Activated CD4-positive, alpha-beta memory T cell treated with anti-CD3 and anti-CD28 coated beads, Interleukin-2, amount 10 ng/mL, durations not matched to agents 7 days and 5 days (primary cell): ENCODE measurements around the gene ESAM. TPM values are rescaled to one million over a fixed set of nuclear protein-coding genes. Genes with fewer than 3 reads are reported as not detected.

Experiments
- CTCF ChIA-PET: fragments of 350-600 bp; sonication (Branson Sonifier 250); formaldehyde crosslinking; loops from one replicate; lab custom pipeline; 2021; ENCODE audit warnings: antibody characterized with exemption, inconsistent platforms; lab: Charles Lee
- POLR2A ChIA-PET: fragments of 350-600 bp; sonication (Branson Sonifier 250); formaldehyde crosslinking; loops from one replicate; lab custom pipeline; 2021; ENCODE audit warnings: antibody characterized with exemption; lab: Charles Lee
- DNase-seq: peaks from one replicate; pipeline ENCODE4 v3.0.0-alpha.2; 2020
- H3K27ac Mint-ChIP-seq: one replicate; pipeline ENCODE4 v1.8.0; 2021; ENCODE audit warnings: mild to moderate bottlenecking, mixed read lengths
- H3K27me3 Mint-ChIP-seq: one replicate; pipeline ENCODE4 v1.8.0; 2021; ENCODE audit warnings: mixed read lengths
- H3K36me3 Mint-ChIP-seq: one replicate; pipeline ENCODE4 v1.8.0; 2021; ENCODE audit warnings: low read depth, mixed read lengths
- H3K4me1 Mint-ChIP-seq: one replicate; pipeline ENCODE4 v1.8.0; 2021; ENCODE audit warnings: mixed read lengths
- H3K4me3 Mint-ChIP-seq: one replicate; pipeline ENCODE4 v1.8.0; 2021; ENCODE audit warnings: mild to moderate bottlenecking, mixed read lengths
- H3K9me3 Mint-ChIP-seq: one replicate; pipeline ENCODE4 v1.8.0; 2021; ENCODE audit warnings: mixed read lengths
- total RNA-seq, 2 experiments: library from RNA; stranded (reverse); gene quantifications; one replicate each; pipeline ENCODE4 v1.2.3, GENCODE V29; 2021

ESAM gene
- total RNA-seq, 2 experiments from 2014 or later, result 1.0 to 1.6 TPM

DNA sequence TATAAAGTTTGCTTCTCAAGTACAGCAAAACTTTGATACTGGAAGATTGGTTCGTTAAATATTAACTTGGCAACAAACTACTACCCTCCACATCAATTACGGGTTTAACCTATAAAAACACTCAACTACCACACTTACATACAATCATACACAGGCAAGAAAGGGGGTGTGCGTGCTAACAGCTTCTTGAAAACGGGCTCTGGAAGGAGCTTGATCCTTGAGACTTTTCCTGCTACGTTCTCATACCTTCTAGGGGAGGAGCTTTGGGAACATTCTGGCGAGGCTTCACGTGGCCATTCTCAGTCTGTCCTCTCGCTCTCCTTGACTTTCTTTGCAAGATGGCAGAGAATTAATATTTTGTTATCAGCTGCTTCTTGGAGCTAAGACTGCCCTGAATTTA lies 6.8 kb upstream of the ESAM start:
- ChIA-PET CTCF (interaction anchor here (0.5 to 1.4 kb wide), 5 partner anchors 11 to 155 kb away, joined by 3 to 4 read pairs (median 4); no protein-coding TSS in a partner anchor), POLR2A (no interaction called here)
- no peak for DNase-seq
- Mint-ChIP-seq H3K27me3 (no peaks in the 10 kb centered on the region), H3K27ac (no peak overlapping the region), H3K36me3 (peaks cover 12% of the 10 kb centered on the region), H3K4me1 (no peaks in the 10 kb centered on the region), H3K4me3 (no peak overlapping the region), H3K9me3 (no peaks in the 10 kb centered on the region)

DNA sequence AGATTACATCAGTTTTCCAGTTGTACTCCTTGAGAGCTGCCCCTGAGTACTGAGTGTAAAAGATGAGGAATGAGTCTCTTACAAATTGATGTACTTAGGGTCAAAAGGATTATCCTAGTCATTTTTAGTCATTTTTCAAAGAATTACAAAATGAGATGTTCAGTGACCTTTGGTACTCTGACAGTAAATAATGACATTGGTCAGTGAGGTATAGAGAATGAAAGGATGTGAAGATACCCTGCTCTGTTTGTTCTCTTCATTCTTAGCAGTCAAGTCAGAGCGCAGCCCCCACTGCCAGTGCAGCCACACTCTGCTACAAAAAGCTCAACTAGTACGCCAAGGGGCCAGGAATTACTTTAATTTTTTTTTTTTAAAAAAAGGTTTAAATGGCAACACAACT lies 4.1 kb upstream of the ESAM start:
- CTCF ChIA-PET, result interaction anchor here (0.6 to 5.7 kb wide), 4 partner anchors 22 to 1115 kb away, joined by 3 to 60 read pairs (median 3); no protein-coding TSS in a partner anchor
- Mint-ChIP-seq H3K4me3 (no peak overlapping the region), H3K27ac (no peak overlapping the region), H3K4me1 (peaks cover 7% of the 10 kb centered on the region), H3K36me3 (peaks cover 5% of the 10 kb centered on the region), H3K9me3 (no peaks in the 10 kb centered on the region), H3K27me3 (peaks cover 8% of the 10 kb centered on the region)
- DNase-seq, result no peak
- POLR2A ChIA-PET, result no interaction called here

DNA sequence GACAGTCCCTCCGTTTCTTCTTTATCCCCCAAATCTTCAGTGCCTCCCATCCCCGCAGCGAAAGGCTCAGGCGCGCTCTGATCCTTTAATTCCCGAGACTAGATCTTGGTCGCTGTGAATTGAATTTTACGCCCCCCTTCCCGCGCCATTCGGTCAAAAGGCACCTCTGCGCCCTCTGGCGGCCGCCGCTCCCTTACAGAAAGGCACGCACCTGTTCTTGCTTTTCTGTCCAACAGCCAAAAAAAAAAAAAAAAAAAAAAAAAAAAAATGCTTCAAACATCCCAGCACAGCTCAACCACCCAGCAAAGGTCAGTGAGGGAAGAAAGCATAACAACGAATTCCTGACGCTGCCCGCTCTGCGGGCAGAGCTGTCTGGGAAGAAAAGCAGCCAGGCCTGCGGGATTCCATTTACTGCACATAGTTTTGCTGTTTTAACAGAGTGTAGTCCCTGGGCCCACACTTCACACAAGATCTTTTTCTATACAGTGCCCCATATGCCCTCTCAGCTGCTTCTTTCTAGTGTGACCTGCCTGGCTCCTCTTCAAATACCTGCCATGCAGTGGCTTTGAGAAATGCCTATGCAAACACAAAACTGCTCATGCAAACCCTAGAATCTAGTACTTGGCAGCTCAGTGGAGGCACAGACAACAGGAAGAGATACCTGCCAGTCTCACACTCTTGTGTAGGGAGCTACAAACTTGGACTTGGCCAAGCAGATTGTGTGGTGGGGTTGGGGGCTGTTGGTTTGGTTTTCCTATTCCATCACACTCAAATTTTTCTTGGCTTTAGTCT lies 1.3 kb upstream of the ESAM start:
- Mint-ChIP-seq H3K4me3 (peak overlapping the region; percentile 84), H3K4me1 (peaks cover 16% of the 10 kb centered on the region), H3K27ac (no peak overlapping the region), H3K36me3 (peaks cover 3% of the 10 kb centered on the region), H3K27me3 (peaks cover 29% of the 10 kb centered on the region), H3K9me3 (no peaks in the 10 kb centered on the region)
- POLR2A ChIA-PET, result interaction anchor here (1.0 to 3.4 kb wide), 7 partner anchors 11 to 94 kb away, joined by 3 to 15 read pairs (median 5); partner anchors contain the start of genes MSANTD2, NRGN and VSIG2
- CTCF ChIA-PET, result interaction anchor here (0.6 to 5.7 kb wide), 36 partner anchors 8 to 1510 kb away, joined by 3 to 72 read pairs (median 5); partner anchors contain the start of genes MSANTD2, NRGN, ROBO3 and SIAE
- peak; percentile 85 for DNase-seq

DNA sequence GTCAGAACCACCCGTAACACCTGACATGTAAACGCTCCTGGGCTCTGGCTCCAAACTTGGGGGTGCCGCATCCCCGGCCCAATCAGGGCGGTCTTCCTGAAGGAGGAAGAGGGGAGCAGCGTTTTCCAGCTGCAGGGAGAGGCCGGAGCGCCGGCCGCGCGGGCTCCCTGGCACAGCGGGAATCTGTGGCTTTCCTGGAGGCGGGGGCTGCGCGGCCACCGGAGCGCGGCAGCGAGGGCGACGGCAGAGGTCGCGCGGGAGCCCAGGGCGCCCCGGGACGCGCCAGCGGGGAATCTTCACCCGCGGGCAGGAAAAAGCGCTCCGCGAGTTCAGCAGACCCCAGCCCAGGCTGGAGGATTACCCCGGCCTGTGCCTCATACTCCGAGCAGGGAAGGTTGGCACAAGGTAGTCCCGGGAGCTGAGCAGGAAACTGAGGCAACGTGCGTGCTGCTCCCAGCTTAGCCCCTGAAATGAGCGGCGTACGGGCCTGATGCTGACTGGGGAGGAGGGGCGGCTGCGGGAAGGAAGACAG lies 600 bp upstream of the ESAM start:
- POLR2A ChIA-PET, result interaction anchor here (1.0 to 3.4 kb wide), 7 partner anchors 10 to 94 kb away, joined by 3 to 15 read pairs (median 5); partner anchors contain the start of genes MSANTD2, NRGN and VSIG2
- Mint-ChIP-seq H3K4me3 (peak overlapping the region; percentile 84), H3K27me3 (peaks cover 35% of the 10 kb centered on the region), H3K27ac (no peak overlapping the region), H3K9me3 (no peaks in the 10 kb centered on the region), H3K4me1 (peaks cover 18% of the 10 kb centered on the region), H3K36me3 (peaks cover 3% of the 10 kb centered on the region)
- CTCF ChIA-PET, result interaction anchor here (0.6 to 5.7 kb wide), 27 partner anchors 9 to 1511 kb away, joined by 3 to 72 read pairs (median 6); partner anchors contain the start of genes MSANTD2, NRGN, ROBO3 and SIAE
- DNase-seq, result no peak

DNA sequence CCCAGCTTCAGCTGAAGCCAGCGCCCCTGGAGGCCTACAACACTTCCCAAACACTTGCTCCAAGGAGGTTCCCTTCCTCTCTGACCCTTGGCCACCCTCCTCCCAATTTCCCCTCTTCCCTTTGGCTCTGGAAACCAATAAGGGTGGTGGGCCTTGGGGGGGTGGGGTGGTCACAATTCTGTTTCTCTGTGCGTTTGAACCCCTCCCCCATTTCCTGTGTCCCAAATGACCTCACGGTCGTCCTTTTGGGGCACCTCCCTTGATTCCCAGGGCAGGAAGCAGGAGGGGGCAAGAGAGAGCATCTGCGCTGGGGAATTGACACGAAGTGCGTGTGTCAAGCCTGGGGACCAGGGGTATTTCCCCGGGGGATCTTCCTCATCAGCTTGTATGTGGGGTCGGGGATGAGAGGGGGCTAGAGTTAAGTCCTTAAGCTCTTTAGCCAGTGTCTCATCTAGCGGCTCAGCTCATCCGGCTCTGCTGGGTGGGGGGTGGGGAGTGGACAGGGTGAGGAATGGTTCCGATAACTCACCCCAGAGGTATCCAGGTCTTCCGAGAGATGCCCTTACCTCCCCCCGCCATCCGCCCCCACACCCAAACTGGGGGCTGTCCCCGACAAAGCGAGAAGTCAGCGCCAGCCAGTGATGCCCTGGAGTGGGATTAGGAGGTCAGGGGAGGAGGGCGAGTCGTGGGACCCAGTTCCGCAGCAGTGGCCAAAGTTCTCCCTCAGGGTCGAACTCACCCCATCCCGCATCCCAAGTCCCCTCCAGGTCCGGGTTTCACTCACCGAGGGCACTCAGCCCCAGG lies 587 bp downstream of the ESAM start:
- CTCF ChIA-PET, result interaction anchor here (0.6 to 5.2 kb wide), 9 partner anchors 15 to 123 kb away, joined by 3 to 72 read pairs (median 8); partner anchors contain the start of genes MSANTD2, SIAE and SPA17
- DNase-seq, result no peak
- POLR2A ChIA-PET, result interaction anchor here (0.5 to 3.4 kb wide), 5 partner anchors 9 to 83 kb away, joined by 3 to 15 read pairs (median 4); partner anchors contain the start of genes MSANTD2 and VSIG2
- H3K27ac Mint-ChIP-seq, result no peak overlapping the region
- H3K9me3 Mint-ChIP-seq, result no peaks in the 10 kb centered on the region
- no peaks in the 10 kb centered on the region for H3K36me3 Mint-ChIP-seq
- H3K27me3 Mint-ChIP-seq, result peaks cover 46% of the 10 kb centered on the region
- peak overlapping the region; percentile 58 for H3K4me3 Mint-ChIP-seq
- peaks cover 18% of the 10 kb centered on the region for H3K4me1 Mint-ChIP-seq

DNA sequence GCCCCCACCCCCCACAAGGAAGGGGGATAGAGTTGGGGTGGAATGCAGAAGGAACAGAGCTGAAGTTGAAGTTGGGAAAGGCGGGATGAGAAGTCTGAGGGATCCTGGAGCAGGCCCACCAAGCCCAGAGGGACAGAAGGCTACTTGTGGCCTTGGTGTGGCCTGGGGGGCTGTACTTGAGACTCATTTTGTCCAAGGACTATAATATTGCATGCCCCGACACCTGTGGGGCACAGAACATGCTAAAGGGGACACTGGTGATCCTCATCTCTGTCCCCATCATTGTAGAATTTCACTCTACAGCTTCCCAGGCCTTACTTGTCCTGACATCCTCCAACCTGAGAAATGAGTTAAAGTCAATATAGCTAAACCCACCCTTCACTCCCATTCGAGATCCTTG lies 1.3 kb downstream of the ESAM start:
- ChIA-PET CTCF (interaction anchor here (0.9 to 5.2 kb wide), 3 partner anchors 15 to 90 kb away, joined by 3 to 72 read pairs (median 8); no protein-coding TSS in a partner anchor), POLR2A (interaction anchor here (1.0 kb wide), 2 partner anchors 14 to 26 kb away, joined by 3 to 4 read pairs; no protein-coding TSS in a partner anchor)
- Mint-ChIP-seq H3K4me1 (peaks cover 23% of the 10 kb centered on the region), H3K9me3 (no peaks in the 10 kb centered on the region), H3K36me3 (no peaks in the 10 kb centered on the region), H3K27me3 (peaks cover 52% of the 10 kb centered on the region), H3K27ac (no peak overlapping the region), H3K4me3 (peak overlapping the region; percentile 7)
- DNase-seq, result no peak

DNA sequence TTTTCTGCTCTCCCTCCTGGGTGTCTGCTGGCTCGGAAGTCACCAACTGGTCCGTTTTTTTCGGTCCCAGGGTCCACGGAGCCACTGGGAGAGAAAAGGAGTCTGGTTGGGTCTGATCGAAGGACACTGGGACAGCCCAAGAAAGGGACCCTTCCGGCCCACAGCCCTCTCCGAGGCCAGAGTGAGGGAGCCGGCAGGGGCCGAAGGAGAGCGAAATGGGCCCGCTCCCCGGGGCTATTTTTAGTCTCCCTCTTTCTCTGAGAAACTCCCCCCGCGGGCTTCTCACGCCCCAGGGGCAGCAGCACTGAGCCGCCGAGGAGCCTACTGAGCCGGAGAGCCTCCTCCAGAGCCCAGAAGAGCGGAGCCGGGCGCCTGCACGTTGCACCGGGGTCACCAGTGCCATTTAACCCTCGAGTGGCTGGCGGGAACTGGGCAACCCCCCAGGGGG lies 1.9 kb downstream of the ESAM start:
- peaks cover 23% of the 10 kb centered on the region for H3K4me1 Mint-ChIP-seq
- ChIA-PET POLR2A (no interaction called here), CTCF (interaction anchor here (1.3 kb wide), 1 partner anchor 14 kb away, joined by 8 read pairs; no protein-coding TSS in a partner anchor)
- no peak overlapping the region for H3K4me3 Mint-ChIP-seq
- no peaks in the 10 kb centered on the region for H3K9me3 Mint-ChIP-seq
- no peak overlapping the region for H3K27ac Mint-ChIP-seq
- H3K27me3 Mint-ChIP-seq, result peaks cover 53% of the 10 kb centered on the region
- DNase-seq, result no peak
- no peaks in the 10 kb centered on the region for H3K36me3 Mint-ChIP-seq

DNA sequence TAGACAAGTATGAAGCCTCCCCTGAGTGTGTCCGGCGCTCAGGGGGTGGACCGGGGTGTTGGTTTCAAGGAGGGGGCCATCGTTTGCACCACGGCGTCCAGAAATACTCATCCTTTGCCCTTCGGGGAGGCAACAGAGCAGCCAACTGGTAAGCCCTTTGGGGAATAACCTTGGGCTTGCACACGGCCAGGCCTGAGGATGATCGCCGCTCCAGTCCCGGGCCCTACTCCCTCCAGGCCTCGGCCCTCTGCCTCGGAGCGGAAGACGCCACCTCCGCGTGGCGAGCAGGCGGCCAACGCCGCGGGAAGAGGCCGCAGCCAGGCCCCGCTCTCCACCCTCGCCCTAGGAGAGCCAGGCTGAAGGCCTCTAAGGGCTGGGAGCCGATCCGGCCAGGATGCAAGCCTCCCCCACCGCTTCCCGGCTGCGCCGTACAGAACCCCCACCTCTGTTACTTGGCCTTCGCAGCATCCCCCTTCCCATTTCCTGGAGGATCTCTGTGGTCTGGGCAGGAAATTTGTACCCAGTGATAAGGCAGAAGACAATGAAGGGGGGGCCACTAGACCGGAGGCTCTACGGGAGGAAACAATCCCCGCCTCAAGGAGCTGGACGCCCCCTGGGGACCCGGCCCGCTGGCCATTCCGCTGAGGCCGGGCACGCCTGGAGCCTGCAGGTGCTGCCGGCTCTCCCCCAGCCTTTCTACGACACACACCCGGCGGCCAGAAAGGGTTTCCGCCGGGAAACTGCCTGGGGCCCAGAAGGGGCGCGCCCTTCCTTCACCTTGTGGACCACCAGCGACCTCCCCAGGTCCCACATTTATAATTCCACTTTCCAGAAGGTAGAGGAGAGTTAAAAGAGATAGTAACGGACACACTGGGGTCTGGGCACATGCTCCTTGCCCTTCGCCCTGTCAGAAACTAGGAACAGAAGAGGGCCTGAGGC lies 2.6 kb downstream of the ESAM start:
- Mint-ChIP-seq H3K27ac (no peak overlapping the region), H3K9me3 (no peaks in the 10 kb centered on the region), H3K4me1 (peaks cover 23% of the 10 kb centered on the region), H3K4me3 (no peak overlapping the region), H3K27me3 (peaks cover 55% of the 10 kb centered on the region), H3K36me3 (no peaks in the 10 kb centered on the region)
- ChIA-PET POLR2A (interaction anchor here (1.1 kb wide), 1 partner anchor 41 kb away, joined by 4 read pairs; the partner anchor contains the start of gene MSANTD2), CTCF (interaction anchor here (0.6 to 2.7 kb wide), 9 partner anchors 12 to 115 kb away, joined by 3 to 19 read pairs (median 4); partner anchors contain the start of genes SIAE and SPA17)
- DNase-seq, result no peak

DNA sequence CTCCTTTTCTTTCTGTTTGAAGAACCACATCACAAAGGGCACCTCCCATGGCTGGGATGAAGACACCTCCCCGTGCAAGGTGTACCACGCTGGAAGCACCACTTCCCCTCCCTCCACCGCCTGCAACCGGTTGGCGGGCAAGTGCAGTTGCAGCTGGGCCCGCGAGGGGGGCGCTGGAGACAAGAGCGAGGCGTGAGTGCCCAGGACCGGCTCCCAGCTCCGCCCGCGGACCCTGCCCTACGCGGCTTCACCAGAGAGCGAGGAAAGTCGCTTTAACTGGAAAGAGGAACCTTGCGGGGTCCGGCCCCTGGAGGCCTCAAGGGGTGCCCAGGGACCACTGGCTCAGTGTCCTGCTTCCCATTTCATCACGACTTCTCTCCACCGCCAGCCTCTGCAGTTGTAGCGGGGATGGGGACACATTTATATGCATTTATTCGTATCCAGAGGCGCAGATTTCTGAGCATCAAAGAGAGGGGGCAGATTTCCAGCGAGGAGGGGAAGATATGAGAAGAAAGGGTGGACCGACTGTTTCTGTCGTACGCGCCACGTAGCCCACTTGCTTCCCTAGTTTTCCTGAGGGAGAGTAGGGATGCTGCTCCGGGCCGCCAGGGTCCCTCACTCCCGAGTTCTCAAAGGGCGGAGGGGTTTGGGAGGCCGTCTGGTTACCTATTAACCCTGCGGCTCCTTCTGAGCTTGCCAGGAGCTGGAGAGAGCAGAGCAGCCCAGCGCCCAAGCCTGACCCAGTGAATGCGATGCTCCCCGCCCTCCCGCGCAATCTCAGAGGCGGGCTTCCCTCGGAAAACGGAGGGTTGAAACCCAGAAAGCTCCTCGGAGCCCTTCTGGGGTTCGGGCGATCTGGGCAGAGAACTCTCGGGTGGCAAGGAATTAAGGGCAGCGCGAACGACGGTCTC lies 3.5 kb downstream of the ESAM start:
- Mint-ChIP-seq H3K4me3 (peak overlapping the region; percentile 28), H3K27ac (no peak overlapping the region), H3K9me3 (no peaks in the 10 kb centered on the region), H3K27me3 (peaks cover 57% of the 10 kb centered on the region), H3K36me3 (no peaks in the 10 kb centered on the region), H3K4me1 (peaks cover 23% of the 10 kb centered on the region)
- POLR2A ChIA-PET, result interaction anchor here (0.9 to 1.1 kb wide), 2 partner anchors 13 to 42 kb away, joined by 3 to 4 read pairs; partner anchors contain the start of gene MSANTD2
- CTCF ChIA-PET, result interaction anchor here (0.7 to 2.7 kb wide), 13 partner anchors 10 to 114 kb away, joined by 3 to 19 read pairs (median 4); partner anchors contain the start of genes NRGN, SIAE and SPA17
- peak; percentile 73 for DNase-seq

DNA sequence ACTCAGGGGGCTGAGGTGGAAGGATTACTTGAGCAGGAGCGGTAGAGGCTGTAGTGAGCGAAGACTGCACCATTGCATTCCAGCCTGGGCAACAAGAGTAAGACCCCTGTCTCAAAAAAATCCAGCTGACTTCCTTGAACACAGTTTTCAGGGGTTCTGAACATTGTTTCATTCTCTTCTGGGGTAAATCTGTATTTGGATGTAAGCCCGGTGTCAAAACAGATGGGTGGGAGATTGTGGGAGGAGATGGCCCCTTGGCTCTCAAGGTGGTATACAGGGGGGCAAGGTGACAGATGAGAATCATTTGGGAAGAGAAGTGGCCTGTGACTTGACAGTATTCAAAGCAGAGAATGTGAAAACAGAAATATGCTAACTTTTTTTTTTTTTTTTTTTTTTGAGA lies 4.8 kb downstream of the ESAM start:
- no peak overlapping the region for H3K27ac Mint-ChIP-seq
- peaks cover 55% of the 10 kb centered on the region for H3K27me3 Mint-ChIP-seq
- ChIA-PET CTCF (interaction anchor here (0.9 to 2.7 kb wide), 5 partner anchors 10 to 113 kb away, joined by 3 to 19 read pairs (median 4); no protein-coding TSS in a partner anchor), POLR2A (interaction anchor here (2.2 kb wide), 1 partner anchor 11 kb away, joined by 8 read pairs; no protein-coding TSS in a partner anchor)
- DNase-seq, result no peak
- no peaks in the 10 kb centered on the region for H3K36me3 Mint-ChIP-seq
- H3K9me3 Mint-ChIP-seq, result no peaks in the 10 kb centered on the region
- no peak overlapping the region for H3K4me3 Mint-ChIP-seq
- H3K4me1 Mint-ChIP-seq, result peaks cover 21% of the 10 kb centered on the region
